NCI-H146 treated with DMSO at 0.1 percent for 48 hours (cell line): ENCODE results near the gene ZNF557.

Experiments used
- DNase-seq: peaks from one replicate; lab custom pipeline; 2025; ENCODE audit not compliant: unreplicated experiment; lab: John Stamatoyannopoulos, UW

The ZNF557 gene

GRCh38 chr19:7124782-7125181 lies 55.3 kb downstream of the ZNF557 start:
- no peak for DNase-seq

DNA sequence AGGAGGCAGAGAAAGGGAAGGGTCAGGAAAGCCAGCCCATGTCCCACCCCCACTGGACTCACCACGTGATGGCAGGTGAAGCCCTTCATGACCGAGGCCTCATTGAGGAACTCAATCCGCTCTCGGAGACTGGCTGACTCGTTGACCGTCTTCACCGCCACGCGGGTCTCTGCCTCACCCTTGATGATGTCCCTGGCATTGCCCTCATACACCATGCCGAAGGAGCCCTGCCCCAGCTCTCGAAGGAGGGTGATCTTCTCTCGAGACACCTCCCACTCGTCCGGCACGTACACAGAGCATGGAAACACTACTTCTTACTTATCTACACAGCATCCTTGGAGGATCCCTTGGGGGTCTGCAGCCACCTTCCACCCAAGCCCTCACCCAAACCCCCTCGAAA lies 55.7 kb downstream of the ZNF557 start:
- no peak for DNase-seq

DNA sequence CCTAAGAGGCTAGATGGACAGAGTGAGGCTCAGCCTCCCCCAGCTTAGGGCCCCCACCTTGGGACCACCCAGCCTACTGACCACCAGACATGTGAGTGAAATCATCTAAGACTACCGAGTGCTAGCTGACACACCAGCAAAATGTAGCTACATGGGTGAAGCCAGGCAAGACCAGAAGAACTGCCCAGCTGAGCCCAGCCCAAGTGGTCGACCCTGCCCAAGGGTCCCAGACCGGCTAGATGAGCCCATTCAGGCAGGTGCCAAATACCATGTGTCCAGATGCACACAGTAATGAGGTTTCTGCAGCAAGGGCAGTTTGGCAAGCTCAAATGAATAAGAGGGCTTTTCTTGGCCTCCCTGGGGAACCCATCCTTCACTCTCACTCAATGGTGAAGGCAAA lies 56.6 kb downstream of the ZNF557 start:
- no peak for DNase-seq

DNA sequence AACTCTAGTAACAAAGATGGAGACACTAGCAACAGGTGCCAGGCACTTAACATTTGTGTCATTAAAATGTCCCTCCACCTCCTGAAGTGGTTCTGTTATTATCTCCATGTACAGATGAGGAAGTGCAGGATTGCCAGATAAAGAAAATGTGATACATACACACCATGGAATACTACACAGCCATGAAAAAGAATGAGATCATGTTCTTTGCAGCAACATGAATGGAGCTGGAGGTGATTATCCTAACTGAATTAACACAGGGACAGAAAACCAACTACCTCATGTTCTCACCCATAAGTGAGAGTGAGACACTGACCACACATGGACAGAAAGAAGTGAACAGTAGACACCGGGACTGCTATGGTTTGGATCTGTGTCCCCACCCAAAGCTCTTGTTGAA lies 60.5 kb downstream of the ZNF557 start:
- no peak for DNase-seq

GRCh38 chr19:7132054-7132453 lies 62.6 kb downstream of the ZNF557 start:
- DNase-seq = no peak

DNA sequence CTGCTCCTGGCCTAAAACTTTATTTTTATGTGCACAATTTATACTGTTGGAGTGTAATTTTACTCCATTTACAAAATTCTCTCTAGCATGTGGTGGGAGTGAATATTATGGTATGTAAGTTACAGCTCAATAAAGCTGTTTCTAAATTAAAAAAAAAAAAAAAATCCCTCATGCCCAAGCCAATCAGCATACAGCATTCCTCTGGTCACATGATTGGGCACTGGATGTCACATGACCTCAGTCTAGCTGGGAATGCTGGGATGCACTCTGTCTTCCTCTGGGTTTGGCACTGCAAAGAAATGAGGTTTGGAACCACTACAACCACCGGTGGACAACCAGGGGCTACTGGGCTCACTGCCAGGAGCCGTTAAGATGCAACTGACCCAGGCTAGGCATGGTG lies 67.6 kb downstream of the ZNF557 start:
- DNase-seq = no peak
